ENCODE measurements around the gene TMEM208. TPM values are rescaled to one million over a fixed set of nuclear protein-coding genes. Genes with fewer than 3 reads are reported as not detected.

TMEM208 gene
- total and polyA plus RNA-seq, 2 of the 13 experiments (the other 11 are each of a cell fraction or from before 2014, with no cell fraction given) = 58.8 to 72.9 TPM

DNA sequence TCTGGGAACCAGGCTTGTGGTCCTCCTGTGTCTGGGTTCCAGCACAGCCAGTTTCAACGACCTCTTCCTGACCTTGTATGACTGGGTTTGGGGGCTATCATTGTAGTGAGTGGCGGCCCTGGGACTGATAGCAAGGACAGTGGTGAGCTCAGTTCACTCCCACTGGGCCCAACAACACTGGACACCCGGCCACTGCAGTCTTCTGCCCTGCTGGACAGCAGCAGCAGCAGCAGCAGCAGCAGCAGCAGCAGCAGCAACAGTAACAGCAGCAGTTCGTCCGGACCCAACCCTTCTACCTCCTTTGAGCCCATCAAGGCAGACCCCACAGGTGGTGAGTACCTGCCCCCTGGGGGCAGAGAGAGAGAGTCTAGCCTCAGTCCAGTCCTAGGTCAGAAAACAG, 31.3 kb upstream of the TMEM208 start:
- POLR2A ChIA-PET = no interaction called here
- no peak for TF ChIP-seq ZHX2 (IDR thresholded peaks at IDR 0.05; ENCODE audit: low read depth)
- TF ChIP-seq ZHX2 (CRISPR knock-in tag; IDR thresholded peaks at IDR 0.05; ENCODE audit: borderline replicate concordance) = no peak
- 0 out of 2 replicates have a peak, but pooled peaks have one; percentile 9 for TF ChIP-seq ZNF253 (CRISPR knock-in tag; IDR thresholded peaks at IDR 0.05; ENCODE audit: borderline replicate concordance)
- H3K79me2 ChIP-seq (ENCODE audit: insufficient read depth, low read length) = peaks cover 21% of the 10 kb centered on the region
- H3K4me3 ChIP-seq (replicated peaks in 1 of 3; ENCODE audit: insufficient read depth in 1 of 3, low read depth in 2 of 3, low read length in 3 of 3) = no peak overlapping the region
- H3K9me3 ChIP-seq (ENCODE audit: low read length) = no peaks in the 10 kb centered on the region
- no peak overlapping the region for H3K4me2 ChIP-seq (ENCODE audit: low read depth, low read length)
- CTCF ChIA-PET (ENCODE audit: low intra/inter-chr PET ratio, low total read pairs) = no interaction called here
- no peaks in the 10 kb centered on the region; the same call in 1 of the 2 replicates for H4K20me1 ChIP-seq (ENCODE audit: insufficient read depth, low read length)
- no peak overlapping the region for H3K27ac ChIP-seq (ENCODE audit: extremely low read length, insufficient read depth, low read length)
- intact Hi-C loops (cut with micrococcal nuclease; ENCODE audit: unreplicated experiment) (no loop called here), in situ Hi-C loops (cut with HindIII; ENCODE audit: extremely low pct_ligation_motif_present, low pct_unique_long_range_greater_than_20kb) (no loop called here)
- peaks cover 27% of the 10 kb centered on the region for H3K4me1 ChIP-seq (ENCODE audit: insufficient read depth, low read length)
- peaks cover 0 to 6% of the 10 kb centered on the region in 2 experiments; a peak in 1 of 5 replicates for H3K27me3 ChIP-seq (ENCODE audit: control insufficient read depth in 1 of 2, insufficient read depth in 2 of 2, low read length in 2 of 2)
- 97% methylated on average over 5 of the region's 5 CpGs for WGBS (ENCODE audit: low lambda C conversion rate)
- ATAC-seq (no peak), FAIRE-seq (no peak), DNase-seq (ENCODE audit: low spot score) (no peak)
- H2AFZ ChIP-seq (ENCODE audit: low read length) = no peak overlapping the region
- no peak overlapping the region for H3K9ac ChIP-seq (ENCODE audit: insufficient read depth, low read depth, low read length)
- H3K36me3 ChIP-seq (replicated peaks in 1 of 2; ENCODE audit: control insufficient read depth in 1 of 2, insufficient read depth in 2 of 2, low read length in 2 of 2) = peaks cover 36 to 63% of the 10 kb centered on the region in 2 experiments
- no TSS peak for BruUV-seq (replicated peaks)

Measured in HepG2 (cell line).